Activated CD8-positive, alpha-beta memory T cell treated with anti-CD3 and anti-CD28 coated beads for 48 hours (primary cell): ENCODE data around the gene NAV2.

Source experiments
- DNase-seq, 3 experiments: peaks; one replicate each; pipeline ENCODE4 v3.0.0-alpha.2; 2020; ENCODE audit warnings: low read depth in 2 of 3, low spot score in 2 of 3

Gene NAV2

DNA sequence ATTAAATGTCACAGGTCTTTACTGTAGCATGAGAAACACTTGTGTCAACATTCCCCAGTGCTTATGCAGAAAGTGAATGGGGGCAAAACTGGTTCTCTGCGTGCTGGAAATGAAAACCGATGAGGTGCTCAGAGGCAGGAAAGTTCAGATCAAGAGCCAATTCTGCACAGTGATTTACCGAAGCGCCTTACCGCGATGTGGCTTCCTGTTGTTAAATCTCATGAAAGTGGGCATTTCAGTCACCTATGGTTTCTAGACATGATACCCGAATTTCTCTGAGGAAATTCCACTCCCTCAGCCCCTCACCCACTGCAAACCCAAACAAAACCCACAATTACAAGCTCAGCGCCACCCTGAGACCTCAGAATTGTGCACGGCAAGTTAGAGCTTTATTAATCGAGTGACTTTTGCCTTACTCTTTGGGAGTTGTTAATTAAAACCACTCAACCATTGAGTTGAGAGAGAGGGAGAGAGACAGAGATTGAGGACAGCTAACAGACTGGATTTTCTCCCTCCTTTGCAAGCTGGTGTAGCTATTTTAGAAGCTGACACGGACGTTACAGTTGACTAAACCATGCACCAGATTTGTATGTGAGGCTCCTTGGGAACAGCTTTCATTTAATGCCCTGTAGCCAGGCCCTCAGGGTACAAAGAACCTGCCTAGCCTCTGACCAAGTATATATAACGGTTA lies 251.2 kb downstream of the NAV2 start:
- DNase-seq, result no peak

DNA sequence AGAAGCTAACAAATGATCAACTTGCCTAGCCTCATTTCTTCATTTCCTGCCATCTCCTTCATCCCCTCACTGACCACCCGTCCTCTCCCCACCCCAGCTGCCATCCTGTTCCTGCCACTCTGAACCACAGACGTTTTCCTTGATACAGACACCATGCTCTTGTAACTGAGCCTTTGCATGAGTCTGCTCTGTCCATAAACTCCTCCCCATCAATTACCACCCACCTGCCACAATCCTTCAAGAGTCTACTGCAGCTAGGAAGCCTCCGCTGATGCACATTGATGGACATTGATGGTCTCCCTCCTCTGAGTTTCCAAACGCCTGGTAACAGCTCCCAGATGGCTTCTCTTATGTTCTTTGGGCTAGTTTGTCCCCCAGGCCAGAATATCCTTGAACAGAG lies 253.8 kb downstream of the NAV2 start:
- DNase-seq, result no peak

GRCh38 chr11:19966927-19967326 lies 254.3 kb downstream of the NAV2 start:
- DNase-seq, result no peak

DNA sequence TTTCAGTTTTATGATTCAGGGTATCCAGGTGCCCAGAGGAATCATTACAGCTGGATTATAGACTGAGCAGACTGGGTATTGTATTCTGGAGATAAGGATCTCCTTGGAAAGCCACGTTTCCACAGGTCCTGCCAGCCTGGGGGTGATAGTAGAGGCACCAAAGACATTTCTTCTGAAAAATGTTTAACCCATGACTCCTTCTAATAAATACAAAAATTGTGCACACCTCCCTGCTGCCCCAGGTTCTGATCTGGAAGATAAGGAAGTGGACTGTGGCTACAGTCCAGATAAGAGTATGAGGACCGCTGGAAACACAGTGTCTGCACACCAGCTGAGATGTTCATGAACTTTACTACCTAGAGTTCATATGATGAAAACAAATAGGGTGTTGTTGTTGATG lies 255.2 kb downstream of the NAV2 start:
- no peak for DNase-seq

DNA sequence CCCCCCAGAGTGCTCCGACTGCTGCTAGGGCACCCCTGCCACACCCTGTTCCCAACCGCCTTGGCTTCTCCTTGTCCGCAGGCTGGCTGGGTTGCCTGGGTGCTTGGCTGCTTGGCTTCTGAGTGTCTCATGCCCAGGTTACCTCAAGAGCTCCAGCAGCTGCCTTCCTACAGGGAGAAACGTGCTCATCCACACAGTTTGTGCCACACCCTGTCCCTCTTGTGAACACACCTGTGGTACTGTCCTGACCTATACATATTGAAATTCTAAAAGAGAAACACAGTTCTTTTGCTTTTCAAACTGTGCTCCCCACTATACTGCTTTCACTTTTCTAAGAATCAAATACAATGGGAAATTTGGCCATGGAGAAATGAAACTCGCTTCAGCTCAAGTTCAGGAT lies 256.2 kb downstream of the NAV2 start:
- DNase-seq, result no peak

- DNase-seq, result peak in 1 of 3 experiments; percentile 9
These were observed 258.3 kb downstream of the NAV2 start for GRCh38 chr11:19970944-19971343.

GRCh38 chr11:19972091-19972490 lies 259.5 kb downstream of the NAV2 start:
- no peak for DNase-seq

DNA sequence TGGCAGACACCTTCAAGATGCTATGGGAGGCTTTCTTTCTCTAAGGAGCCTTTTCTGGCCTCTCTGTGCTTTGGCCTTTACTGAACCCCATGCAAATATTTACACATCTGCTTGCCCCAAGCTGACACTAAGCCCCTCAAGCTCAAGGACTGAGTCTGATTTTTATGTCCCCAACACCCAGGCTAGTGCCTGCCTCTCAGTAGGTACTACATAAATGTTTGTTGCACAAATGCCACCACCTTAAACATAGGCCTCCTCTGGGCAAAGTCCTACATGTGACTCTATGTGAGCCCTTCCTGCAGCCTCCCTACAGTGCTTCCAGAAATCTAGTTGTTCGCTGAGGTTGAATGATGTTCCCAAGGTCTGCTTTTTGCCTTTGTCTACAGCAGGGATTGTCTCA lies 260.0 kb downstream of the NAV2 start:
- no peak for DNase-seq

DNA sequence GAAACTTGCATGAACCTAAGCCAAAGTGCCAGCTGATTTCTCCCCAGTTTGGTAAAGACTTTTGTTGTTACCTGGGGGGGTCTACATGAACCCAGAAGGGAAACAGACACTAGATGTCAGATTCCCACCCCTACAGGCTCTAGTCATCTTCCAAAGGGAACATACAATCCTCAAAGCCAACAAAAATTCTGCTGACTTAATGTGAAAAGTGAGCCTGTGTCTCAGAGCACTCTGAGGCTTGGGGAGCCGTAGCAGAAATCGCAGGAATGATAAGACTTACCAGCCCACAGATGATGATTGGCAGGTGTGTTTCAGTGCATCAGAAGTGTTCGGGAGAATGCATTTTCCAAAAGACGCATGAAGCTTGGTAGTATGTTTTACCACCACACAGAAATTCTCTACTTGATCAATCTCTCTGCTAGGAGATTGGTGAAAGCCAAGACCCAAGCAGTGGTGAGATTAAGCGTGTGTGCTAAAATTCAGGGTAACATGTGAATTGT lies 260.5 kb downstream of the NAV2 start:
- DNase-seq, result no peak

DNA sequence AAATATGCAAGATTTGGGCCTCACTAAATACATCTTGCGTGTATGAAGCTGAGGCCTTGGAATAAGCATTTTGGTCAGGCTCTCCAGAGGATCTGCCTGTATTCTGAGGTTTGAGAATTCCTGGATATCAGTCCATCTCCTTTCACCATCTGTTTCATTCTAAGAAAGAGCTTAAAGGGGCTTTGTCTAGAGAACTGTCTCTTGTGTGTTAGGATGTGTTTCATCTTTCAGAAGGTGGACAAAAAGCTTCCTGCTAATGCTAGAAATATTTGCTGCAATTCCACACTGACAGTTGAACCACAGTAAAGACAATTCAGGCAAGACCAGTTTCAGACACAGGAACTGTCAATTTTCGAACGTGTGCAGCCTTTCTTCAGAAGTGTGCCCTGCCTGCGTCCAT lies 262.2 kb downstream of the NAV2 start:
- no peak for DNase-seq

- no peak for DNase-seq
These were observed 262.9 kb downstream of the NAV2 start for GRCh38 chr11:19975414-19975990.

- no peak for DNase-seq
These were observed 263.8 kb downstream of the NAV2 start for GRCh38 chr11:19976281-19976941.

- DNase-seq, result no peak
These were observed 265.3 kb downstream of the NAV2 start for GRCh38 chr11:19977941-19978340.

DNA sequence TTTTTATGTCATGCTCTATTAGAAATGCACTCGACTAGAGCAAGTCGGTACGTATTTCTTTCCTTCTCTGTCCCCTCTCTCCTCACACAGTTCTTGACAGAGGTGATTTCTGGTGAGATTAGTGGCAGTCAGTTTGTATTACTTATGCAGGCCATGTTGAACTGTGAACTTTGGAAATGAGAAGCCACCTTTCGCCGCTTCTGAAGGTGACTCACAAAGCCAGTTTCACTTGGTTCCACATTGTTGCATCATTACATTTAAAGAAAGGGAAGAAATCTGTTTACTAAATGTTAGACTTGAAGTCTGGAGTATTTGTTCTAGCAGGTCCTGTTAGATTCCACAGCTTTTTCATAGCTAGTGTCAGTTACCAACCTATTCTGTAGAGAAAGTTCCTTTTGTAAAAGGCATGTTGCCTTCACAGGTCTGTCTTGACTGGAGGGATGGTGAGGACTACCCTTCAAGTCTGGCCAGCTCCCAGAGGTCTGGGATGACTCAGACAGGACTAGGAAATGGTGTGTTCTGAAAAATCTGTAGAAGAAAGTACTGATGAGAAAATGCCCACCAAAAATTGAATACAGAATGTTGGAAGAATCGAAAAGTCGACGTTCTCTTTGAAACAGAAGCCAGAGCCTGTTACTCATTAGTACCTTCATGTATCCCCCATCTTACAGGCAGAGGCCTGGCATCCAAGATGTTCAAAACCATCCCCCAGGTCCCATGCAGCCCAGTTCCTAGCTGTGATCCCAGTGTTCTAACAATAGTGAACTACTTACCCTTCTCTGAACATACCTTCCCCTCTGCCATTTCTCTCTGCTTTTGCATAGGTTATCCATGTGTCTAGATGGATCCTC lies 266.3 kb downstream of the NAV2 start:
- no peak for DNase-seq

DNA sequence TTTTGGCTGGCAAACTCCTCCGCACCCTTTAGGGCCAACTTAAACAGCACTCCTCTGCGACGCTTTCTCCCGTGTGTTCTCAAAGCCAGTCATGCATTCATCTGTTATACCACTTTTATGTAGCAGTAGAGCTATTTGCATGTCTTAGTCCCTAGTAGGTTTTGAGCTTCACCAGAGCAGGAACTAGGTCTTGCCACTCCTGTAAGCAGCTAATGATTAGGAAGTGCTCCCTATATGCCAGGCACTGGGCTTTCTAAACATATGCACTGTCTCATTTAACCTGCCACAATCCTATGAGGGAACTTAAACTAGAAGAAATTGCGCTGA lies 266.8 kb downstream of the NAV2 start:
- DNase-seq, result no peak

DNA sequence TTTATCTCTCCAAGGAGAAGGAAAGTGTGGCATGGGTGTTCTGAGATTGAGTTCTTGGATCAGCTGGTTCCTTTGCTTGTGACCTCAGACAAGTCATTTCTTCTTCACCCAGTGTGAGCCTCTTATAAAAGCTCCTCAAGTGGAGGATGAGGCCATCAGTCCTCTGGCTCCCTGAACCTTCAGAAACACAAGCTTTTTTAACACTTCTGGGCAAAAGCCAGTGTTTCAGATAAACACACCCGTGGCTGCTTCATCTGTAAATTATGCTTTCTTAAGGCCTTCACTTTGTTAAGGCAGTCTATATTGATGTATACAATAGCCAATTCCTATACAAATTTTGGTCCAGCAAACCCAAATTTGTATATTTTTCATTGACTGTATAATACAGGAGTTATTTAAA lies 267.8 kb downstream of the NAV2 start:
- DNase-seq, result no peak

DNA sequence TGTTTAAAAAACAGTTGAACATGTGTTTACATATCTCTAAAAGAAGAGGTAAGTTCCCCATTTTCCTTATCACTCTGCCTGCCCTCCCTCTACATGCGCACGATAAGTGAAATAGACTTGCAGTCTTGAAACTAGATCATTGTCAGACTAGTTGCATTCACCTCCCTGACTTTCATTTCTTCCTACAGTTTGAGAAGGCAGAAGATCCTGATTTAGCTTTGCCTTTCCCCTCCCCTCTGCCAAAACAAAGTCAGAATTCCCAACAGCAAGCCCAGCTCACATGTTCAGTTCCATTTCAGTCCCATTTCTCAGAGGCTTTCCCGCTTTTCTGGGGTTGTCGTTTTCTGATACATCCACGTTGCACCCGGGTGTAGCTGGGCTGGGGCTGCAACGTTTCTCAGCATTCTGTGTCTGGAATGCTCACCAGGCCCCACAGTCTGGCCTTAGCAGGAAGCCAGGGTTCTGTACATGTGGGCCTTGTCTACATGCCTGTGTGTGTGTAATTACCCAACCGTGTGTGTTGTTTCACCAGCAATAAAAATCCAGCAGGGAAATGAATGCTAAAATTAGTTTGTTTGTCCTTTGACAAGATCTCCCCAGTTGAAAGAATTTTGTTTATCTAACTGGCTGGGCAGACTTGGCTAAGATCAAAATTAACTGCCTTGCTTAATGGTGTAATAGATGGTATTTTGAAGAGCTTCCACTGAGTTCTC lies 268.5 kb downstream of the NAV2 start:
- no peak for DNase-seq

DNA sequence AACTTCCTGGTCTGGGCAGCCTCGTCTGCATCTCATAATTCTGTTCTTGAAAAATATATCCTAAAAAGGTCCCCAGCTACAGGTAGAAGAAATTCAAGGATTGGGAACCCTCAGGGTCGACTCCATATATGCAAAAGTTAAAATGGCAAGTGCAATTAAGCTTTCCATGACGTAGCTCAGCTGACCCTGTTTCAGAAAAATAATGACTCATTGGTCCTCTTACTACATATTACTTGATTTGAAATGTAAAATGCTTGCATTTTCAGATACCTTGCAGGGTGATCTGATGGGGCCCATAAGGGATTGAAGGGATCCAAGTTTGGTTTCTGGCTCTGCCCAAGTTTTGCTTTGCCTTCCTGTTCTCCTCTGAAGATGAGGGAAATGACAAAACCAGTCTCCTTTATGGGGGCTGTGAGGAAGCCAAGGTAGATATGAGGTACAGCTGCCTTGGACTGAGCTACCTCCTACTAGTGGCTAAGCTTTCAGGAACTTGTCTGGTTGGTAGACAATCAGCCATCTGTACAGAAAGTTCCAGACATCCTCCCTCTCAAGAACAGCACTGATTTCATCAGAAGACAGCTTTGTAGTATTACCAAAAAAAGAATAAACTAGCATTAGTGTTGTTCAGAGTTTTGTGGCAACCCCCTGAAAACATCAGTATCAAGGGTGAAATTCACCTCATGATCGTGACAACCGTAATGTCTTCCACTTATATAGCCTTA lies 270.3 kb downstream of the NAV2 start:
- no peak for DNase-seq

GRCh38 chr11:19984048-19984742 lies 271.6 kb downstream of the NAV2 start:
- no peak for DNase-seq

GRCh38 chr11:19985111-19985510 lies 272.5 kb downstream of the NAV2 start:
- DNase-seq, result no peak
